Astrocyte of the cerebellum (primary cell): ENCODE results near the gene ATP9B.

ENCODE experiments used
- DNase-seq: peaks from one replicate; pipeline ENCODE4 v3.0.0-alpha.2; 2011; ENCODE audit warnings: low read depth
- H3K4me3 ChIP-seq: 2 replicates; pipeline ENCODE4 v1.5.1; 2011; ENCODE audit warnings: mild to moderate bottlenecking, low read depth, low read length, moderate library complexity
- in situ Hi-C: cut with HindIII; loops from 2 replicates; pipeline ENCODE4 v1.10.0; 2017; ENCODE audit warnings: low sequenced_read_pairs
- TF ChIP-seq, protein P1 (sequence below): IDR thresholded peaks from 2 replicates; pipeline ENCODE4 v1.5.1; 2012; ENCODE audit warnings: low read length, low read depth, moderate library complexity, mild to moderate bottlenecking; ENCODE audit errors: missing control alignments

ATP9B gene

DNA sequence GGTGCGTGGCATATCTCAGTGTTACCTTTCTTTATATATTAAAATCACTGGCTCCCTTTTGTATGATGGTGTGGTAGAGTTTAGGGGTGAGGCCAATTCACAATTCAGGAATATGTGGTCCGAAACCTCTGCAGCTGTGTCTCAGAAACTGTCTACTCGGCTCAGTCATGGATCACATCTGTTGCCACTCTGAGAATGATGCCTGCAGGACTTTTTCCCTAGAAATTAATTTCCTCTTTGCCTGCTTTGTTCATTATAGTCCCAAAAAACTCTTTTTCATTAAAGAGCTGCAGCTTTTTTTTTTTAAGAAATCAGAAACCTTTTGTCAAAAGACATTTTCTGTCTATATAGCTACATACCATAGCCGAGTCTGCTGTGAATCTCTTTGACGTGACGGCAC is 221.7 kb downstream of the ATP9B start:
- no peak for DNase-seq
- TF ChIP-seq, protein P1, sequence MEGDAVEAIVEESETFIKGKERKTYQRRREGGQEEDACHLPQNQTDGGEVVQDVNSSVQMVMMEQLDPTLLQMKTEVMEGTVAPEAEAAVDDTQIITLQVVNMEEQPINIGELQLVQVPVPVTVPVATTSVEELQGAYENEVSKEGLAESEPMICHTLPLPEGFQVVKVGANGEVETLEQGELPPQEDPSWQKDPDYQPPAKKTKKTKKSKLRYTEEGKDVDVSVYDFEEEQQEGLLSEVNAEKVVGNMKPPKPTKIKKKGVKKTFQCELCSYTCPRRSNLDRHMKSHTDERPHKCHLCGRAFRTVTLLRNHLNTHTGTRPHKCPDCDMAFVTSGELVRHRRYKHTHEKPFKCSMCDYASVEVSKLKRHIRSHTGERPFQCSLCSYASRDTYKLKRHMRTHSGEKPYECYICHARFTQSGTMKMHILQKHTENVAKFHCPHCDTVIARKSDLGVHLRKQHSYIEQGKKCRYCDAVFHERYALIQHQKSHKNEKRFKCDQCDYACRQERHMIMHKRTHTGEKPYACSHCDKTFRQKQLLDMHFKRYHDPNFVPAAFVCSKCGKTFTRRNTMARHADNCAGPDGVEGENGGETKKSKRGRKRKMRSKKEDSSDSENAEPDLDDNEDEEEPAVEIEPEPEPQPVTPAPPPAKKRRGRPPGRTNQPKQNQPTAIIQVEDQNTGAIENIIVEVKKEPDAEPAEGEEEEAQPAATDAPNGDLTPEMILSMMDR: no peak
- no peak overlapping the region for H3K4me3 ChIP-seq
- in situ Hi-C loops: no loop called here

DNA sequence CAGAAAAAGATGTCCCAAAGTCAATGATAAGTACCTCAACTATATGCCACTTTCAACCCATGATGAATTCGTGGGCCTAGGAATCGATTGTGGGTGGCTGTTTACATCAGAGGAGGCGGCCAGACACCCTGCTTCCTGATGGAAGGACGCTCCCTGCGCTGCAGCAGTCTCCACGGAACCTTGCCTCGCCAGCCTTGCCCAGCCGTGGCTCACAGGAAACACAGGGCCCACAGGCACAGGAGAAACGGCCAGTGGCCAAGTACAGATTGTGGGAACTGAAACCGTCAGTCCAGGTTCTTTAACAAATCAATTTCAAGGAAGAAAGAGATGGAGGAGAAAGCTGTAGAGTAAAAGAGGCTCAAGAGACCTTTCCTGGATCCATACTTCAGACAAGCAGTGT is 225.0 kb downstream of the ATP9B start:
- no peak for DNase-seq
- TF ChIP-seq, protein P1: no peak
- in situ Hi-C loops: no loop called here
- no peak overlapping the region for H3K4me3 ChIP-seq

DNA sequence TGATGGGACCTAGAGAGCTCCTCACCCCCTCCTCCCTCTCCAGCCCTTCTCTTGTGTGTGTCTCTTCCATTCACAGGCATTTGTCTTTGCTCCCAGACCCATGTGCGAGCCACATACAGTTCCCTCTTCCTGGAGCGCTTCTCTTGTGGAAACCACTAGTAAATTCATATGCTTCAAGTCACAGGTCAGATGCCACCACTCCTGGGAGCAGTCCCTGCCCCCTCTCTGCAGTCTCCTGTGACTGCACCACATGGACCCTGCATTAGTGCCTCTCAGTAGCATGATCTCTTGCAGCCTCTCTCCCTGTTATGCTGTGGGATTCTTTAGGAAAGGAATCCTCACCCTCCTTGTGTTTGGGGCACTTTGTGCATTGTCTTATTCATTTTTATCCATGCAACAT is 230.1 kb downstream of the ATP9B start:
- H3K4me3 ChIP-seq: no peak overlapping the region
- in situ Hi-C loops: no loop called here
- DNase-seq: no peak
- TF ChIP-seq, protein P1: no peak

DNA sequence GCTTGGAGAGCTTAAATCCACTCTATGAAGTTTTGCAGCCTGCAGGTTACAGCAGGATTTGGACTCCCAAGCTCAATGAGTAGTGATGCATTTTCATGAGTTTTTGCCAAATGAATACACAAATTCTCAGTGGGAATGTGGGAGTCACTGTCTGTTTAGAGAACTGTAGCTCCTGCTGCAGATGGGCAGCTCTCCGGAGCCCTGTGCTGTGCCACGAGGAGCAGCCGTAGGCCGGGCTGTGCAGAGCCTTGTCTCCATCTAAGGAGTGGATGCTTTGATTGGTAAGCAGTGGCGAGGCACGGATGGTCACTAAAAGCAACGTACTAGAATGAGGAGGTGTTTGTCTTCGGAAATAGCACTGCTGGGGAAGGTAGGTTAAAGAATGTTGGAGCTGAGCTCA is 230.5 kb downstream of the ATP9B start:
- DNase-seq: no peak
- no peak overlapping the region for H3K4me3 ChIP-seq
- TF ChIP-seq, protein P1: no peak
- in situ Hi-C loops: no loop called here

DNA sequence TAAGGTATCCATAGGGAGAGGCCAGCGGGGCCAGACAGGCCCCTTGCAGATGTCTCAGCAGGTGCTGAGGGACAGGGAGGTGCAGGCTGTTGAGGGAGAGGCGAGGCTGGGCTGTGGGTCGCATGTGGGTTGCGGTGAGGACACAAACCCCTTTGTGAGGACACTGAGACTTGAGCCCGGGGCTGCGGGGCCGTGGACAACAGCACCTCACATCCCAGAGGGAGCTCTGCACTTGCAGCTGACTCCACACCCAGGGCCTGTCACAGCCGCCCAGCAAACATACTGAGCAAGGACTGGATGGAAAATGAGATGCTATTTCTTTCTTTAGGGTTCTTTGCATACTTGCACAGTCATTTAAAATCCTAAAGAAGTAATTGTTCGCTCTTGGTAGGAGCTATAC is 231.2 kb downstream of the ATP9B start:
- in situ Hi-C loops: no loop called here
- no peak for DNase-seq
- TF ChIP-seq, protein P1: no peak
- H3K4me3 ChIP-seq: no peak overlapping the region

DNA sequence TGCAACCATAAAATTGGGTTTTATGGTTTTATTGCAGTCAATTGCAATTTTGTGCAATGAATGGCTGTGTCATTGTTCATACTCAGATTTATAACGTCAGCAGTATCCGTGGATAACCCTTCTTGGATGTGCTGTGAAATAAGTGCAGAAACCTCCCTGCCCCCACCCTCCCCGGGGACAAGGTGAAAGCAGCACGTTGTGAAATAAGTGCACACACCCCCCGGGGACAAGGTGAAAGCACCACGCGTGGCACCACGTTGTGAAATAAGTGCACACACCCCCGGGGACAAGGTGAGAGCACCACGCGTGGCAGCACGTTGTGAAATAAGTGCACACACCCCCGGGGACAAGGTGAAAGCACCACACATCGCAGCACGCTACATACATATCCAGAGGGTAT is 232.9 kb downstream of the ATP9B start:
- H3K4me3 ChIP-seq: no peak overlapping the region
- DNase-seq: no peak
- in situ Hi-C loops: no loop called here
- TF ChIP-seq, protein P1: no peak

DNA sequence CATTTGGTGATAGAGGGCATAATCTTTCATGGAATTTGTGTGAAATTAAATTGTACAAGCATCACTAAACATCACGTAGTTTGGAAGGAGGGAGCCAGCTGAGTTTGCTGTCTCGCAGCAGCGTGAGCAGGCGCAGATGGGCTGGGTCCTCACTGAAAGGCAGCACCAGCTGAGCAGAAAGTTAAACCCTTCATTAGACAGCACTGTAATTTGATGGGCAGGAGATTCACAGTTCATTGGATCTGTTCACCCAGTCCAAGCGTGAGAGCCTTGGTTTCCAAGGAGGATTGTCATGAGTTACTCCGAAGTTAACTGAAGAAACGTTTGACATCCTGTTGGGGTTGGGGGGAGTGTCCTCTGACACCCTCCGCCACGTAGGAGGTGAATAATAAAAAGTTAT is 236.7 kb downstream of the ATP9B start:
- DNase-seq: no peak
- TF ChIP-seq, protein P1: no peak
- no peak overlapping the region for H3K4me3 ChIP-seq
- in situ Hi-C loops: no loop called here
